H1 (cell line): ENCODE results near the gene PHKG2. TPM values are rescaled to one million over a fixed set of nuclear protein-coding genes. Genes with fewer than 3 reads are reported as not detected.

Experiments used
- CTCF ChIA-PET: fragments of 300-600 bp; sonication (Branson Sonifier 250); formaldehyde crosslinking; loops from one replicate; lab custom pipeline; 2021; ENCODE audit not compliant: partially characterized antibody; lab: Charles Lee
- POLR2A ChIA-PET: fragments of 300-600 bp; sonication (Branson Sonifier 250); formaldehyde crosslinking; loops from one replicate; lab custom pipeline; 2021; ENCODE audit warnings: inconsistent platforms; ENCODE audit not compliant: partially characterized antibody; lab: Charles Lee
- DNase-seq, 2 experiments: peaks; one replicate each; pipeline versions ENCODE4 v3.0.0 to v3.0.0-alpha.2; 2010 to 2022; ENCODE audit warnings: low spot score in 2 of 2, low read depth in 1 of 2, mixed read lengths in 1 of 2
- FAIRE-seq: peaks from 2 replicates; lab custom pipeline; 2011; peaks lifted over from hg19 to GRCh38; lab: Jason Lieb, UNC
- H2AFZ ChIP-seq: 2 replicates; pipeline ENCODE4 v1.8.1; 2012; ENCODE audit warnings: low read length, inconsistent platforms
- H2AK5ac ChIP-seq: 2 replicates; pipeline ENCODE4 v1.6.1; 2013; ENCODE audit warnings: low read depth, low read length
- H2BK120ac ChIP-seq: replicated peaks from 2 replicates; pipeline ENCODE3; 2013; ENCODE audit warnings: low read depth, low read length, inconsistent platforms
- H2BK12ac ChIP-seq: 2 replicates; pipeline ENCODE4 v1.6.1; 2013; ENCODE audit warnings: low read depth, low read length
- H2BK15ac ChIP-seq: 2 replicates; pipeline ENCODE4 v1.6.1; 2013; ENCODE audit warnings: low read length
- H2BK20ac ChIP-seq: 2 replicates; pipeline ENCODE4 v1.6.1; 2013; ENCODE audit warnings: low read length
- H2BK5ac ChIP-seq: 2 replicates; pipeline ENCODE4 v1.6.1; 2013; ENCODE audit warnings: low read depth, low read length
- H3K14ac ChIP-seq: 2 replicates; pipeline ENCODE4 v1.6.1; 2013; ENCODE audit warnings: inconsistent platforms; ENCODE audit not compliant: insufficient read length
- H3K18ac ChIP-seq: 2 replicates; pipeline ENCODE4 v1.6.1; 2013; ENCODE audit warnings: low read length; ENCODE audit errors: extremely low read depth
- H3K23ac ChIP-seq: 2 replicates; pipeline ENCODE4 v1.6.1; 2013; ENCODE audit warnings: inconsistent platforms; ENCODE audit not compliant: insufficient read length
- H3K23me2 ChIP-seq: 2 replicates; pipeline ENCODE4 v1.6.1; 2013; ENCODE audit warnings: low read depth, low read length
- H3K27ac ChIP-seq: 2 replicates; pipeline ENCODE4 v1.6.1; 2011; ENCODE audit warnings: low read depth, low read length, inconsistent platforms
- H3K27me3 ChIP-seq, 4 experiments: replicated peaks in 1 of 4; 1 replicate in 1 of 4; 2 replicates in 3 of 4; pipeline versions ENCODE4 v1.6.1 to v1.8.1; 2011 to 2013; ENCODE audit warnings: low read length in 3 of 4, mild to moderate bottlenecking in 3 of 4, inconsistent platforms in 2 of 4, mixed read lengths in 2 of 4, moderate library complexity in 1 of 4; ENCODE audit not compliant: control insufficient read depth in 3 of 4, insufficient read depth in 3 of 4; ENCODE audit errors: extremely low read depth in 1 of 4
- H3K36me3 ChIP-seq, 4 experiments: 2 replicates each; pipeline versions ENCODE4 v1.6.1 to v1.8.1; 2011 to 2013; ENCODE audit warnings: mild to moderate bottlenecking in 4 of 4, low read length in 3 of 4, moderate library complexity in 2 of 4, control low read depth in 1 of 4, inconsistent platforms in 1 of 4; ENCODE audit not compliant: insufficient read depth in 4 of 4, control insufficient read depth in 2 of 4
- H3K4ac ChIP-seq: replicated peaks from 2 replicates; pipeline ENCODE3; 2013; ENCODE audit warnings: low read length, low read depth, mixed read lengths, inconsistent platforms; ENCODE audit not compliant: insufficient read length
- H3K4me1 ChIP-seq, 4 experiments: replicated peaks in 1 of 4; 1 replicate in 1 of 4; 2 replicates in 3 of 4; pipeline versions ENCODE4 v1.6.1 to v1.8.1; 2011 to 2013; ENCODE audit warnings: low read length in 3 of 4, inconsistent platforms in 2 of 4, mixed read lengths in 1 of 4; ENCODE audit not compliant: insufficient read depth in 4 of 4, control insufficient read depth in 3 of 4
- H3K4me2 ChIP-seq, 2 experiments: 2 replicates each; pipeline versions ENCODE4 v1.6.1 to v1.8.1; 2011 to 2013; ENCODE audit warnings: low read depth in 2 of 2, low read length in 2 of 2, control low read depth in 1 of 2, inconsistent platforms in 1 of 2, mild to moderate bottlenecking in 1 of 2; ENCODE audit not compliant: insufficient read depth in 1 of 2
- H3K4me3 ChIP-seq, 4 experiments: fragments of 200-600, 300-600 bp in 1 of 4; sonication (generic), shearing (Covaris generic), sonication (Bioruptor Twin) in 1 of 4; 2 replicates each; pipeline versions ENCODE4 v1.5.1 to v1.8.1; 2011 to 2016; ENCODE audit warnings: low read length in 4 of 4, low read depth in 3 of 4, control low read depth in 2 of 4, inconsistent platforms in 2 of 4, mild to moderate bottlenecking in 2 of 4, mixed read lengths in 1 of 4, moderate library complexity in 1 of 4; ENCODE audit not compliant: insufficient read depth in 2 of 4; ENCODE audit errors: extremely low read depth in 1 of 4
- H3K56ac ChIP-seq: replicated peaks from 2 replicates; pipeline ENCODE3; 2013; ENCODE audit warnings: low read depth, mild to moderate bottlenecking, mixed read lengths, low read length, inconsistent platforms; ENCODE audit not compliant: insufficient read length
- H3K79me1 ChIP-seq: 2 replicates; pipeline ENCODE4 v1.6.1; 2013; ENCODE audit warnings: low read depth, low read length, control low read depth
- H3K79me2 ChIP-seq, 2 experiments: 2 replicates each; pipeline versions ENCODE4 v1.6.1 to v1.8.1; 2012 to 2013; ENCODE audit warnings: low read length in 2 of 2, mild to moderate bottlenecking in 2 of 2, inconsistent platforms in 1 of 2; ENCODE audit not compliant: insufficient read depth in 2 of 2, control insufficient read depth in 1 of 2
- H3K9ac ChIP-seq, 4 experiments: replicated peaks in 1 of 4; 1 replicate in 1 of 4; 2 replicates in 3 of 4; pipeline versions ENCODE4 v1.6.1 to v1.8.1; 2011 to 2013; ENCODE audit warnings: low read depth in 3 of 4, low read length in 3 of 4, control low read depth in 2 of 4, mild to moderate bottlenecking in 2 of 4, moderate library complexity in 2 of 4, inconsistent platforms in 1 of 4; ENCODE audit errors: extremely low read depth in 1 of 4
- H3K9me3 ChIP-seq, 2 experiments: 2 replicates each; pipeline versions ENCODE4 v1.6.1 to v1.8.1; 2012 to 2013; ENCODE audit warnings: mild to moderate bottlenecking in 2 of 2, moderate library complexity in 2 of 2, control low read depth in 1 of 2, inconsistent platforms in 1 of 2, low read depth in 1 of 2, low read length in 1 of 2, mixed read lengths in 1 of 2; ENCODE audit not compliant: insufficient read depth in 2 of 2
- H4K20me1 ChIP-seq, 2 experiments: replicated peaks in 1 of 2; 2 replicates each; pipeline versions ENCODE3 to v1.8.1; 2011 to 2013; ENCODE audit warnings: inconsistent platforms in 2 of 2, low read length in 2 of 2, mild to moderate bottlenecking in 1 of 2; ENCODE audit not compliant: insufficient read depth in 2 of 2, control insufficient read depth in 1 of 2
- H4K5ac ChIP-seq: 2 replicates; pipeline ENCODE4 v1.6.1; 2013; ENCODE audit warnings: low read length, low read depth, mixed read lengths, inconsistent platforms; ENCODE audit not compliant: insufficient read length
- H4K8ac ChIP-seq: 2 replicates; pipeline ENCODE4 v1.8.0; 2013; ENCODE audit warnings: mild to moderate bottlenecking, moderate library complexity, low read length, inconsistent platforms; ENCODE audit not compliant: insufficient read depth; ENCODE audit errors: extremely low read depth
- H4K91ac ChIP-seq: replicated peaks from 2 replicates; pipeline ENCODE3; 2013; ENCODE audit warnings: low read length, mixed read lengths, inconsistent platforms; ENCODE audit not compliant: insufficient read length
- SP1 ChIP-seq: IDR thresholded peaks from 2 replicates; pipeline ENCODE4 v1.6.1; 2011; ENCODE audit warnings: low read depth, low read length
- WGBS, 2 experiments: shearing (Covaris generic) in 1 of 2; methylation state at CpG; one replicate each; pipeline versions ENCODE4 v1.1.6 to v1.1.7; 2013 to 2015; ENCODE audit warnings: low lambda C conversion rate in 2 of 2, mixed read lengths in 2 of 2, inconsistent platforms in 1 of 2, low coverage in 1 of 2, missing lambda C conversion rate in 1 of 2; ENCODE audit not compliant: insufficient replicate concordance in 2 of 2, insufficient coverage in 1 of 2, insufficient read length in 1 of 2; ENCODE audit errors: extremely low coverage in 1 of 2, missing lambda C conversion rate in 1 of 2; 5-methylcytosine and 5-hydroxymethylcytosine counted together
- polyA plus RNA-seq, 7 experiments: library from polyadenylated mRNA; depleted of rRNA in 3 of 7; stranded (reverse) in 5 of 7; unstranded in 2 of 7; fragments of >200 nt in 5 of 7; fragments of 200-250 nt in 2 of 7; gene quantifications; 1 replicate in 5 of 7; 2 replicates in 1 of 7; 4 replicates in 1 of 7; pipeline versions ENCODE4 v1.2.1 to v1.2.3, GENCODE V29; 2011 to 2013; ENCODE audit warnings: missing spikeins in 2 of 7, mixed read lengths in 2 of 7
- total RNA-seq: library from RNA; stranded (reverse); fragmentation: NEBNext Ultra II Directional; extraction: Animal tissue kit (Norgen Biotek cat#: 25700); gene quantifications from 2 replicates; pipeline ENCODE4 v1.2.1, GENCODE V29; 2021

PHKG2 gene
- total and polyA plus RNA-seq, 2 of the 8 experiments (the other 6 are each of a cell fraction or from before 2014, with no cell fraction given): 36.0 to 53.4 TPM

DNA sequence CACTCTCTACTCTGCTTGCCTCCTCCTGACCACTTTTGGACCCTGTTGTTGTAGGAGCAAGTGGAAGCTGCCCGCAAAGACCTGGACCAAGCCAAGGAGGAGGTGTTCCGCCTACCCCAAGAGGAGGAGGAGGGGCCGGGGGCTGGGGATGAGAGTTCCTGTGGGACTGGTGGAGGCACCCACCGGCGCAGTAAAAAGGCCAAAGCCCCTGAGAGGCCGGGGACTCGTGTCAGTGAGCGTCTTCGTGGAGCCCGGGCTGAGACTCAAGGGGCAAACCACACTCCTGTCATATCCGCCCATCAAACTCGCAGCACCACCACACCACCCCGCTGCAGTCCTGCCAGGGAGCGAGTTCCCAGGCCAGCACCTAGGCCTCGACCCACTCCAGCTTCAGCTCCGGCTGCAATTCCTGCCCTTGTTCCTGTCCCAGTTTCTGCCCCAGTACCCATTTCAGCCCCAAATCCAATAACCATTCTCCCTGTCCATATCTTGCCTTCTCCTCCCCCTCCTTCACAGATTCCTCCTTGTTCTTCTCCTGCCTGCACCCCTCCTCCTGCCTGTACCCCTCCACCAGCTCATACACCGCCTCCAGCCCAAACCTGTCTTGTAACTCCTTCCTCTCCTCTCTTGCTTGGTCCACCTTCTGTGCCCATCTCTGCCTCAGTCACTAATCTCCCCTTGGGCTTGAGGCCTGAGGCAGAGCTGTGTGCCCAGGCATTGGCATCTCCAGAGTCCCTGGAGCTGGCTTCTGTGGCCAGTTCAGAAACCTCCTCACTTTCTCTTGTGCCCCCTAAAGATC, 11.0 kb upstream of the PHKG2 start:
- H4K20me1 ChIP-seq: peaks cover 2 to 11% of the 10 kb centered on the region in 2 experiments
- H3K18ac ChIP-seq: no peak overlapping the region
- POLR2A ChIA-PET: interaction anchor here (0.8 to 4.1 kb wide), 10 partner anchors 10 to 43 kb away, joined by 4 to 31 read pairs (median 5); partner anchors contain the start of genes CFAP119 and PHKG2
- TF ChIP-seq SP1: no peak

More for the DNA sequence above, 11.0 kb upstream of the PHKG2 start:
- no peak overlapping the region for H2BK12ac ChIP-seq
- no peak overlapping the region for H2AK5ac ChIP-seq
- no peak overlapping the region for H2BK120ac ChIP-seq
- no peak overlapping the region for H3K4ac ChIP-seq
- no peak overlapping the region for H4K5ac ChIP-seq
- WGBS, 2 experiments: 93% methylated on average over 11 of the region's 17 CpGs; no CpG with 5 or more reads in 1 of the 2 experiments
- no peak overlapping the region for H3K4me3 ChIP-seq
- no peak overlapping the region for H2BK15ac ChIP-seq
- no peak overlapping the region for H2BK20ac ChIP-seq
- H3K4me1 ChIP-seq: peaks cover 0 to 7% (median 2%) of the 10 kb centered on the region in 4 experiments; a peak in 5 of 7 replicates
- no peak overlapping the region for H4K91ac ChIP-seq
- H4K8ac ChIP-seq: no peak overlapping the region
- no peaks in the 10 kb centered on the region for H3K79me1 ChIP-seq
- no peak overlapping the region for H3K23ac ChIP-seq
- no peak overlapping the region for H2BK5ac ChIP-seq
- H3K36me3 ChIP-seq: peaks cover 16 to 55% (median 46%) of the 10 kb centered on the region in 4 experiments
- no peaks in the 10 kb centered on the region for H3K79me2 ChIP-seq
- CTCF ChIA-PET: interaction anchor here (2.1 kb wide), 1 partner anchor 14 kb away, joined by 8 read pairs; no protein-coding TSS in a partner anchor
- H3K27me3 ChIP-seq: no peaks in the 10 kb centered on the region; a peak in 1 of 7 replicates
- no peaks in the 10 kb centered on the region; the same call in 1 of the 2 replicates for H3K23me2 ChIP-seq
- H2AFZ ChIP-seq: no peak overlapping the region
- H3K9me3 ChIP-seq: no peaks in the 10 kb centered on the region
- no peak overlapping the region for H3K9ac ChIP-seq
- FAIRE-seq (no peak), DNase-seq (no peak)
- no peak overlapping the region for H3K14ac ChIP-seq
- no peak overlapping the region for H3K56ac ChIP-seq
- no peak overlapping the region for H3K27ac ChIP-seq
- H3K4me2 ChIP-seq: no peak overlapping the region
